Adrenal gland (tissue), 12 donors: Measurements from ENCODE around the gene FAHD1. TPM values are rescaled to one million over a fixed set of nuclear protein-coding genes. Genes with fewer than 3 reads are reported as not detected.

Experiments
- DNase-seq, 7 donors: peaks; one replicate each; pipeline ENCODE4 v3.0.0-alpha.2; 2019 to 2020
- H3K27ac ChIP-seq, 5 donors: fragments of 200-600 bp; sonication (generic) in 4 of 5; 1 replicate in 3 of 5; 2 replicates in 2 of 5; pipeline versions ENCODE4 v1.5.1 to v1.8.0; 2016 to 2020; ENCODE audit warnings: mild to moderate bottlenecking in 1 of 5
- H3K27me3 ChIP-seq: fragments of 200-600 bp; 2 replicates; pipeline ENCODE4 v1.8.0; 2021
- H3K36me3 ChIP-seq, 2 donors: fragments of 200-600 bp; replicated peaks in 1 of 2; 1 replicate in 1 of 2; 2 replicates in 1 of 2; pipeline versions ENCODE4 v1.5.1 to v1.8.0; 2018 to 2022
- H3K4me1 ChIP-seq, 2 donors: fragments of 200-600 bp; replicated peaks in 1 of 2; 1 replicate in 1 of 2; 2 replicates in 1 of 2; pipeline versions ENCODE4 v1.5.1 to v1.8.0; 2018 to 2021
- H3K4me3 ChIP-seq, 4 donors: fragments of 200-600 bp; sonication (generic) in 3 of 4; one replicate each; pipeline ENCODE4 v1.5.1; 2016 to 2018
- H3K9me3 ChIP-seq, 3 donors: fragments of 200-600 bp; sonication (generic) in 1 of 3; replicated peaks in 1 of 3; 1 replicate in 2 of 3; 2 replicates in 1 of 3; pipeline versions ENCODE4 v1.5.1 to v1.8.0; 2016 to 2021
- CTCF ChIP-seq, 6 experiments: fragments of 450-650 bp in 4 of 6; fragments of 200-600 bp in 2 of 6; sonication (generic) in 1 of 6; IDR thresholded peaks; 1 replicate in 5 of 6; 2 replicates in 1 of 6; pipeline versions ENCODE4 v1.5.1 to v1.8.0; 2016 to 2021; ENCODE audit warnings: antibody characterized with exemption in 6 of 6, mild to moderate bottlenecking in 2 of 6, moderate library complexity in 1 of 6
- POLR2A ChIP-seq, 2 donors: fragments of 450-650 bp; IDR thresholded peaks; one replicate each; pipeline ENCODE4 v1.6.1; 2017; ENCODE audit warnings: antibody characterized with exemption in 2 of 2, mild to moderate bottlenecking in 2 of 2, moderate library complexity in 1 of 2
- WGBS, 4 donors: extraction: QIAGEN DNeasy Blood & Tissue Kit in 2 of 4; methylation state at CpG; one replicate each; pipeline versions ENCODE4 v1.1.5 to v1.1.7; 2013 to 2017; 5-methylcytosine and 5-hydroxymethylcytosine counted together
- intact Hi-C, 2 donors: fragments of 100-400 bp; cut with DNase I; formaldehyde crosslinking; loops; one replicate each; pipeline versions ENCODE4 v1.14.1 to v1.15.0; 2022 to 2023
- polyA plus RNA-seq, 3 donors: library from polyadenylated mRNA; stranded (reverse); fragments of 200-250 nt in 2 of 3; fragments of 350-450 nt in 1 of 3; fragmentation: Illumina TruSeq in 1 of 3; extraction: RNeasy Lipid Tissue Mini Kit (QIAGEN cat#74804) in 1 of 3; gene quantifications; one replicate each; pipeline ENCODE4 v1.2.3, GENCODE V29; 2013 to 2014
- total RNA-seq, 9 donors: library from RNA; depleted of rRNA in 4 of 9; stranded (reverse); fragments of >200 nt in 4 of 9; fragments of 120-200 nt in 1 of 9; fragmentation: NEBNext Ultra II Directional in 1 of 9; extraction: Animal tissue kit (Norgen Biotek cat#: 25700) in 1 of 9; gene quantifications; one replicate each; pipeline versions ENCODE4 v1.1.0 to v1.2.4, GENCODE V29; 2013 to 2023
- donor health status: healthy with polysubstance abuse.
- donor health status: Bipolar disorder and iron deficiency.
- donor health status: DM: yes; HTN: yes; CAD: no.
- donor health status: DM: no; HTN: no; CAD: no.
- donor health status: DM: no; HTN: no; CAD: no.
- donor health status: DM: yes; HTN: yes; CAD: no.

The FAHD1 gene
- total and polyA plus RNA-seq, 12 donors, result 15.2 to 140 (median 51.1) TPM

DNA sequence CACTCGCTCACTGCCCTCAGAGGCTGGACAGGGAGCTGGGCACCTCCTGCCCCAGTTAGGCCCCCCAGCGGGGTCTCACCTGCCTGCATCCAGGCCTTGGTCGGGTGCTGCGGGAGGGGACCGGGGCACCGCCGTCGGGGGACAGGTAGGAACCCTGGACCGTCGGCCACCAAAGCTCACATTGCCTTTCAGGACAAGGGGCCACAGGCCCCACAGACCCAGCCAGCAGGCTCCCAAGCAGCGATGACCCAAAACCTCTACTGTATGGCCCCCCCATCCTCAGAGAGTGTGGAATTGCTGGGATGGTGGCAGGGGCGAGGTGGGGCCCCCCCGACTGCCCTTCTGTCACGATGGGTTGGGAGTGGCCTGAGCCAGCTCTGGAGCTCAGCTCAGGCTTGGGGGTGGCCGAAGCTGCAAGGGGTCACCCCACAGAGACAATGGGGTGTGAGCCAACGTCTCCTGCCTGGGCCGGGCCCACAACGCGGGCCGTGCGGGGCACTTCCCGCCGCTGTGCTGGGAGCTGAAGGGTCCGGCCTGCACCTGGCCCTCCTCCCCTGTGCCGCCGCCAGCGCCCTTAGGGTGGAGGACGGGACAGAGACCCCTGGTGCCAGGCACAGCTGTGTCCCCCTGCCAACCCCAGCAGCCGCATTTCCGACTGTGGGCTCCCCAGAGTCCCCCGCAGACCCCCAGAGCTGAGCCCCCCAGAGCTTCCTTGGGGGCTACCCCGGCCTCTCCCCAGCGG is 34.0 kb upstream of the FAHD1 start:
- no peak for DNase-seq
- H3K36me3 ChIP-seq, result peaks cover 0 to 17% of the 10 kb centered on the region in 2 donors
- TF ChIP-seq CTCF (IDR thresholded peaks at IDR 0.05), result no peak
- TF ChIP-seq POLR2A (IDR thresholded peaks at IDR 0.05), result no peak
- WGBS, 4 donors, result 60 to 90% (median 88%) methylated on average over 1 to 33 of the region's 33 CpGs
- H3K27me3 ChIP-seq, result no peaks in the 10 kb centered on the region
- no peak overlapping the region for H3K4me3 ChIP-seq
- H3K4me1 ChIP-seq, result no peaks in the 10 kb centered on the region
- intact Hi-C loops, result no loop called here
- no peaks in the 10 kb centered on the region for H3K9me3 ChIP-seq
- H3K27ac ChIP-seq, result no peak overlapping the region

DNA sequence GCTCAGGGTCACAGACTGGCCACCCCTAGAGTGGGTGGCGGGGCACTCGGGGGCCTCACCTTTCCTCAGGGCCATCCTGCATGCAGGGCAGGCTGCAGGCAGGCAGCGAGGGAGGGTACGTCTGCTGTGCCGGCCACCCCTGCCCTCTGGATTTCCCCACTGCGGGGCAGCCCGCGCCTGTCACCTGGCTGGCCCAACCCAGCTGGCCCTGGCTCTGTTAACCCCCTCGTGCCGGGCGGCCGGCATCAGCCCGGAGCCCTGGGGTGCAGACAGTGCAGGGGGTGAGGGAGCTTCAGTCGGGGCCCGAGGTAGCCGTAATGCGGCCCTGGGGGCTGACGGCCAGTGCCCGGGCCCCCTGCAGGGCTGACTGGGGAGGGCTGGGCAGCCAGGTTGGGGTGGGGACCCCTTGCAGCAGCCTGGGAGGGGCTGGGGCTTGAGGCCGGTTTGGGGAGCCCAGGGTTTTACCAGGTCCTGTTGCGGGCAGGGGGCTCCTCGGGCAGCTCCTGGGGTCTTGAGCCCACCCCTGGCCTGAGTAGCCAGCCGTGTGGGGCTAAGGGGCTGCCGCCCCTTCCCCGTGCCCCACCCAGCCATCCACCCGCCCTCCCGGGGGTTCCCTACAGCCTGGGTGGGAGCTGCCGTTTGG is 33.3 kb upstream of the FAHD1 start, which contains the start of gene IGFALS:
Gene IGFALS, minus strand, starts transcription at position 128 of the 643 bp plus-strand sequence. Its CDS starts 53 bp downstream, at position 75.
- TF ChIP-seq POLR2A (IDR thresholded peaks at IDR 0.05), result no peak
- no peak for TF ChIP-seq CTCF (IDR thresholded peaks at IDR 0.05)
- H3K9me3 ChIP-seq, result no peaks in the 10 kb centered on the region
- 45 to 88% (median 50%) methylated on average over 5 to 28 of the region's 28 CpGs for WGBS, 4 donors

DNA sequence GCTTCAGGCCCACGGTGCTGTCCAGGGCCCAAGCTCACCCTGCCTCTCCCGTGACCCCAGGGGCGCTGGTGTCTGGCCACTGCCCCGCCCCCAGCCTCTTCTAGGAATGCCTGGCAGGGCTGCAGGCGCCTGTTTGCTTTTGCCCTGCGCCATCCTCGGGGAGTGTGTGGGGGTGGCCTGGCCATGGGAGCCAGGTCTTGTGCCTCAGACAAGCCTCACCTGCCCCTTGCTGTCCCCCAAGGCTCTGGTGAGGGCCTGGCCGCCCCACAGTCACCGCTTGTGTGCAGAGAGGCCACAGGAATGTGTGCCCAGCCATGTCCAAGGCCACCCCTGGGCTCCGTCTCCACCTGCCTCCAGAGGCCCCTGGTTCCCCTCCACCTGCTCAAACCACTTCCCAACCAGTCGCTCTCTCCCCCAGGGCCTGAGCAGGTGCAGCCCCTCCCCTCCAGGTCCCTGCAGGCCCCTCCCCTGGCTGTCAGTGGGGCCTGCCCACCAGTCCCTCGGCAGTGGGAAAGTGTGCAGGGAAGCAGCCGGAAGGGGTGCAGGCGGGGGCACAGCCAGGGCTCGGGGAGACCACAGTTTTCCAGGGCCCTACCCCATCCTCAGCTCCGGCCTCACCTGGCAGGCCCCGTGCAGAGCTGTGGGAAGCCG is 32.7 kb upstream of the FAHD1 start:
- WGBS, 4 donors, result 44 to 76% (median 49%) methylated on average over 5 to 18 of the region's 18 CpGs
- TF ChIP-seq CTCF (IDR thresholded peaks at IDR 0.05) (no peak), POLR2A (IDR thresholded peaks at IDR 0.05) (no peak)
- intact Hi-C loops, result no loop called here
- no peaks in the 10 kb centered on the region for H3K27me3 ChIP-seq
- H3K27ac ChIP-seq, result no peak overlapping the region
- H3K36me3 ChIP-seq, result peaks cover 0 to 4% of the 10 kb centered on the region in 2 donors
- H3K9me3 ChIP-seq, result no peaks in the 10 kb centered on the region
- DNase-seq, result peak in 2 of 7 donors; percentile 17 to 26
- no peak overlapping the region for H3K4me3 ChIP-seq
- H3K4me1 ChIP-seq, result no peaks in the 10 kb centered on the region

More for the DNA sequence above, 33.3 kb upstream of the FAHD1 start, which contains the start of gene IGFALS:
- no peak within 1 kb of the TSS for H3K4me3 ChIP-seq
- H3K27me3 ChIP-seq, result no peaks in the 10 kb centered on the region
- H3K4me1 ChIP-seq, result no peaks in the 10 kb centered on the region
- H3K36me3 ChIP-seq, result peaks cover 0 to 10% of the 10 kb centered on the region in 2 donors
- DNase-seq, result no peak
- intact Hi-C loops, result no loop called here
- H3K27ac ChIP-seq, result no peak within 1 kb of the TSS
